ENCODE results near the gene BBS12.

GRCh38 chr4:122733787-122734120 is 1.2 kb downstream of the BBS12 start:
- no peak for TF ChIP-seq POLR2A (IDR thresholded peaks at IDR 0.05)
- TF ChIP-seq, protein P1, sequence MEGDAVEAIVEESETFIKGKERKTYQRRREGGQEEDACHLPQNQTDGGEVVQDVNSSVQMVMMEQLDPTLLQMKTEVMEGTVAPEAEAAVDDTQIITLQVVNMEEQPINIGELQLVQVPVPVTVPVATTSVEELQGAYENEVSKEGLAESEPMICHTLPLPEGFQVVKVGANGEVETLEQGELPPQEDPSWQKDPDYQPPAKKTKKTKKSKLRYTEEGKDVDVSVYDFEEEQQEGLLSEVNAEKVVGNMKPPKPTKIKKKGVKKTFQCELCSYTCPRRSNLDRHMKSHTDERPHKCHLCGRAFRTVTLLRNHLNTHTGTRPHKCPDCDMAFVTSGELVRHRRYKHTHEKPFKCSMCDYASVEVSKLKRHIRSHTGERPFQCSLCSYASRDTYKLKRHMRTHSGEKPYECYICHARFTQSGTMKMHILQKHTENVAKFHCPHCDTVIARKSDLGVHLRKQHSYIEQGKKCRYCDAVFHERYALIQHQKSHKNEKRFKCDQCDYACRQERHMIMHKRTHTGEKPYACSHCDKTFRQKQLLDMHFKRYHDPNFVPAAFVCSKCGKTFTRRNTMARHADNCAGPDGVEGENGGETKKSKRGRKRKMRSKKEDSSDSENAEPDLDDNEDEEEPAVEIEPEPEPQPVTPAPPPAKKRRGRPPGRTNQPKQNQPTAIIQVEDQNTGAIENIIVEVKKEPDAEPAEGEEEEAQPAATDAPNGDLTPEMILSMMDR (IDR thresholded peaks at IDR 0.05) = no peak

Data from heart left ventricle (tissue), 13 donors.